ENCODE measurements around the gene CRIM1. TPM values are rescaled to one million over a fixed set of nuclear protein-coding genes. Genes with fewer than 3 reads are reported as not detected.

CRIM1 gene
- total RNA-seq, 1 experiment from 2014 or later: 24.1 TPM

DNA sequence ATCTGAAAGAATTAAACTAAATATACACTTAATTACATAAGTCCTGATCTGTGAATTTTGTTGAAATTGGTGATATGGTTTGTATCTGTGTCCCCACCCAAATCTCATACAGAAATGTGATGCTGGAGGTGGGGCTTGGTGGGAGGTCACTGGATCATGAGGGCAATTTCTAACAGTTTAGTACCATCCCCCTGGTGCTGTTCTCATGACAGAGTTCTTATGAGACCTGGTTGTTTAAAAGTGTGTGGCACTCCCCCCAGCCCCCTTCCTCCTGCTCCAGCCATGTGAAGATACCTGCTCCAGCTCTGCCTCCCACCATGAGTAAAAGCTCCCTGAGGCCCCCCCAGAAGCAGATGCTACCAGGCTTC is 223.7 kb downstream of the CRIM1 start (continued):
- TF ChIP-seq, protein P1, sequence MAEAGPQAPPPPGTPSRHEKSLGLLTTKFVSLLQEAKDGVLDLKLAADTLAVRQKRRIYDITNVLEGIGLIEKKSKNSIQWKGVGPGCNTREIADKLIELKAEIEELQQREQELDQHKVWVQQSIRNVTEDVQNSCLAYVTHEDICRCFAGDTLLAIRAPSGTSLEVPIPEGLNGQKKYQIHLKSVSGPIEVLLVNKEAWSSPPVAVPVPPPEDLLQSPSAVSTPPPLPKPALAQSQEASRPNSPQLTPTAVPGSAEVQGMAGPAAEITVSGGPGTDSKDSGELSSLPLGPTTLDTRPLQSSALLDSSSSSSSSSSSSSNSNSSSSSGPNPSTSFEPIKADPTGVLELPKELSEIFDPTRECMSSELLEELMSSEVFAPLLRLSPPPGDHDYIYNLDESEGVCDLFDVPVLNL (CRISPR knock-in tag; IDR thresholded peaks at IDR 0.05; ENCODE audit: borderline replicate concordance, low read depth): no peak
- no peak for TF ChIP-seq RELA (CRISPR knock-in tag; IDR thresholded peaks at IDR 0.05; ENCODE audit: borderline replicate concordance)
- TF ChIP-seq ZNF423 (CRISPR knock-in tag; IDR thresholded peaks at IDR 0.05): no peak
- TF ChIP-seq FOXJ3 (CRISPR knock-in tag; IDR thresholded peaks at IDR 0.05; ENCODE audit: borderline replicate concordance): no peak
- TF ChIP-seq ZNF317 (CRISPR knock-in tag; IDR thresholded peaks at IDR 0.05; ENCODE audit: borderline replicate concordance, low read depth): no peak
- TF ChIP-seq GTF2I (CRISPR knock-in tag; conservative IDR thresholded peaks at IDR 0.05): no peak
- TF ChIP-seq, protein P2, sequence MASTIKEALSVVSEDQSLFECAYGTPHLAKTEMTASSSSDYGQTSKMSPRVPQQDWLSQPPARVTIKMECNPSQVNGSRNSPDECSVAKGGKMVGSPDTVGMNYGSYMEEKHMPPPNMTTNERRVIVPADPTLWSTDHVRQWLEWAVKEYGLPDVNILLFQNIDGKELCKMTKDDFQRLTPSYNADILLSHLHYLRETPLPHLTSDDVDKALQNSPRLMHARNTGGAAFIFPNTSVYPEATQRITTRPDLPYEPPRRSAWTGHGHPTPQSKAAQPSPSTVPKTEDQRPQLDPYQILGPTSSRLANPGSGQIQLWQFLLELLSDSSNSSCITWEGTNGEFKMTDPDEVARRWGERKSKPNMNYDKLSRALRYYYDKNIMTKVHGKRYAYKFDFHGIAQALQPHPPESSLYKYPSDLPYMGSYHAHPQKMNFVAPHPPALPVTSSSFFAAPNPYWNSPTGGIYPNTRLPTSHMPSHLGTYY (CRISPR knock-in tag; IDR thresholded peaks at IDR 0.05): no peak
- no peak for TF ChIP-seq HMGA2 (CRISPR knock-in tag; IDR thresholded peaks at IDR 0.05)
- TF ChIP-seq NFYB (CRISPR knock-in tag; conservative IDR thresholded peaks at IDR 0.05; ENCODE audit: low read depth): no peak
- TF ChIP-seq ZNF121 (CRISPR knock-in tag; IDR thresholded peaks at IDR 0.05): no peak
- no peak for TF ChIP-seq EMX1 (CRISPR knock-in tag; IDR thresholded peaks at IDR 0.05)
- no peak for TF ChIP-seq ZNF138 (CRISPR knock-in tag; conservative IDR thresholded peaks at IDR 0.05)
- no peak for TF ChIP-seq SMAD4 (CRISPR knock-in tag; IDR thresholded peaks at IDR 0.05)
- TF ChIP-seq ZNF396 (CRISPR knock-in tag; IDR thresholded peaks at IDR 0.05; ENCODE audit: borderline replicate concordance): no peak
- no peak for TF ChIP-seq KAT7 (CRISPR knock-in tag; IDR thresholded peaks at IDR 0.05; ENCODE audit: borderline replicate concordance)

DNA sequence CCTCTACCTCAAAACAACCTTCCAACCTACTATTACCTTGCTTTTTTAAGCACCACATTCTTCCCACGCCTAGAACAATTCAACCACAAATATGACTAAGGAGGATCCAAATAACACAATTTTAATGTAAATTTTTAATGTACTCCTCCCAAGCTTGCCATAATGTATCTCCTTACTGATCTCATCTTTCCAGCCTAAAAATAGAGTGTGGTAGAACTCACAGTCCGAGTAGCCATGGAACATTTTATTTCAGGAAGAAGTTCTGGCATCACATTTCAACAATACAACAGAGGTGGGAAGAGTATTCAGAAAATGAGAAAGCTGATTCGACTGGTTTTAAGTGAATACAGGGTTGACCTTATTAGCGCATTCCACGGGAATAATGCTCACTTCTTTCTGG is 227.0 kb downstream of the CRIM1 start:
- no peak overlapping the region for H3K4me3 Mint-ChIP-seq
- no peak overlapping the region for H3K27ac Mint-ChIP-seq
- no peak for TF ChIP-seq OVOL2 (CRISPR knock-in tag; IDR thresholded peaks at IDR 0.05; ENCODE audit: borderline replicate concordance)
- TF ChIP-seq ZNF232 (CRISPR knock-in tag; IDR thresholded peaks at IDR 0.05): no peak
- no peak for TF ChIP-seq ZNF317 (CRISPR knock-in tag; IDR thresholded peaks at IDR 0.05; ENCODE audit: borderline replicate concordance, low read depth)
- no peak for TF ChIP-seq CBFB (CRISPR knock-in tag; IDR thresholded peaks at IDR 0.05; ENCODE audit: low read depth)
- TF ChIP-seq, protein P3, sequence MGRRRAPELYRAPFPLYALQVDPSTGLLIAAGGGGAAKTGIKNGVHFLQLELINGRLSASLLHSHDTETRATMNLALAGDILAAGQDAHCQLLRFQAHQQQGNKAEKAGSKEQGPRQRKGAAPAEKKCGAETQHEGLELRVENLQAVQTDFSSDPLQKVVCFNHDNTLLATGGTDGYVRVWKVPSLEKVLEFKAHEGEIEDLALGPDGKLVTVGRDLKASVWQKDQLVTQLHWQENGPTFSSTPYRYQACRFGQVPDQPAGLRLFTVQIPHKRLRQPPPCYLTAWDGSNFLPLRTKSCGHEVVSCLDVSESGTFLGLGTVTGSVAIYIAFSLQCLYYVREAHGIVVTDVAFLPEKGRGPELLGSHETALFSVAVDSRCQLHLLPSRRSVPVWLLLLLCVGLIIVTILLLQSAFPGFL (CRISPR knock-in tag; IDR thresholded peaks at IDR 0.05; ENCODE audit: borderline replicate concordance): no peak
- TF ChIP-seq, protein P4, sequence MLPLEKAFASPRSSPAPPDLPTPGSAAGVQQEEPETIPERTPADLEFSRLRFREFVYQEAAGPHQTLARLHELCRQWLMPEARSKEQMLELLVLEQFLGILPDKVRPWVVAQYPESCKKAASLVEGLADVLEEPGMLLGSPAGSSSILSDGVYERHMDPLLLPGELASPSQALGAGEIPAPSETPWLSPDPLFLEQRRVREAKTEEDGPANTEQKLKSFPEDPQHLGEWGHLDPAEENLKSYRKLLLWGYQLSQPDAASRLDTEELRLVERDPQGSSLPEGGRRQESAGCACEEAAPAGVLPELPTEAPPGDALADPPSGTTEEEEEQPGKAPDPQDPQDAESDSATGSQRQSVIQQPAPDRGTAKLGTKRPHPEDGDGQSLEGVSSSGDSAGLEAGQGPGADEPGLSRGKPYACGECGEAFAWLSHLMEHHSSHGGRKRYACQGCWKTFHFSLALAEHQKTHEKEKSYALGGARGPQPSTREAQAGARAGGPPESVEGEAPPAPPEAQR (CRISPR knock-in tag; IDR thresholded peaks at IDR 0.05): no peak
- no peak for TF ChIP-seq ZNF219 (CRISPR knock-in tag; IDR thresholded peaks at IDR 0.05; ENCODE audit: borderline replicate concordance)
- TF ChIP-seq CREM (CRISPR knock-in tag; IDR thresholded peaks at IDR 0.05): no peak
- CTCF ChIA-PET: no interaction called here
- no peaks in the 10 kb centered on the region for H3K27me3 Mint-ChIP-seq (ENCODE audit: low read depth)
- POLR2A ChIA-PET: no interaction called here
- peaks cover 57% of the 10 kb centered on the region for H3K36me3 Mint-ChIP-seq
- DNase-seq (ENCODE audit: low spot score) (no peak), ATAC-seq (no peak)
- H3K9me3 Mint-ChIP-seq: no peaks in the 10 kb centered on the region
- H3K4me1 Mint-ChIP-seq: no peaks in the 10 kb centered on the region

DNA sequence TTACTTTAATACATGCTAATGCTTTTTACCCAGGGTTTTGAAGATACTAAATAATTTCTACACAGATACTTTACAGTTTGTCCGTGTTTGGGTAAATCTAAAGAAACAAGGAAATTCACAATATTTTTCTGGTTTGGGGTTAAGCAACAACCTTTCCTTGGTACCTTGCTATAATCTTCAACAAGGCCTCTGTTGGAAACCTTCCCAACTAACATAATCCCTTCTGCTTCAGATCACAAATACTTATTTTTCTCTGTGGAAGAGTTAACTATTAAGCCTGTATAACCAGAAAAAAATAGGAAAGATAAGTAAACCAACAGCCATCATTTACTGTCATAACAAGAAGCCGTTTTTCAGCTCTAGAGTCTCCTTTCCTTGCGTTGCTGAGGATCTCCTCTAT is 227.4 kb downstream of the CRIM1 start:
- H3K36me3 Mint-ChIP-seq: peaks cover 53% of the 10 kb centered on the region
- ChIA-PET POLR2A (no interaction called here), CTCF (no interaction called here)
- H3K9me3 Mint-ChIP-seq: no peaks in the 10 kb centered on the region
- no peak overlapping the region for H3K27ac Mint-ChIP-seq
- no peaks in the 10 kb centered on the region for H3K4me1 Mint-ChIP-seq
- no peak for ATAC-seq
- H3K4me3 Mint-ChIP-seq: no peak overlapping the region
- H3K27me3 Mint-ChIP-seq (ENCODE audit: low read depth): no peaks in the 10 kb centered on the region
- no peak for DNase-seq (ENCODE audit: low spot score)
- TF ChIP-seq TP53 (CRISPR knock-in tag; IDR thresholded peaks at IDR 0.05) (no peak), NFE2L1 (CRISPR knock-in tag; IDR thresholded peaks at IDR 0.05) (no peak), ZNF232 (CRISPR knock-in tag; IDR thresholded peaks at IDR 0.05) (no peak), GRHL2 (CRISPR knock-in tag; IDR thresholded peaks at IDR 0.05; ENCODE audit: insufficient replicate concordance, severe bottlenecking) (no peak), NFATC4 (CRISPR knock-in tag; IDR thresholded peaks at IDR 0.05) (no peak), SOX15 (CRISPR knock-in tag; IDR thresholded peaks at IDR 0.05) (no peak)
- TF ChIP-seq, protein P5, sequence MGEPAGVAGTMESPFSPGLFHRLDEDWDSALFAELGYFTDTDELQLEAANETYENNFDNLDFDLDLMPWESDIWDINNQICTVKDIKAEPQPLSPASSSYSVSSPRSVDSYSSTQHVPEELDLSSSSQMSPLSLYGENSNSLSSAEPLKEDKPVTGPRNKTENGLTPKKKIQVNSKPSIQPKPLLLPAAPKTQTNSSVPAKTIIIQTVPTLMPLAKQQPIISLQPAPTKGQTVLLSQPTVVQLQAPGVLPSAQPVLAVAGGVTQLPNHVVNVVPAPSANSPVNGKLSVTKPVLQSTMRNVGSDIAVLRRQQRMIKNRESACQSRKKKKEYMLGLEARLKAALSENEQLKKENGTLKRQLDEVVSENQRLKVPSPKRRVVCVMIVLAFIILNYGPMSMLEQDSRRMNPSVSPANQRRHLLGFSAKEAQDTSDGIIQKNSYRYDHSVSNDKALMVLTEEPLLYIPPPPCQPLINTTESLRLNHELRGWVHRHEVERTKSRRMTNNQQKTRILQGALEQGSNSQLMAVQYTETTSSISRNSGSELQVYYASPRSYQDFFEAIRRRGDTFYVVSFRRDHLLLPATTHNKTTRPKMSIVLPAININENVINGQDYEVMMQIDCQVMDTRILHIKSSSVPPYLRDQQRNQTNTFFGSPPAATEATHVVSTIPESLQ (CRISPR knock-in tag; IDR thresholded peaks at IDR 0.05): no peak
